GM12878 (cell line): Measurements from ENCODE around the gene SLC19A3. TPM values are rescaled to one million over a fixed set of nuclear protein-coding genes. Genes with fewer than 3 reads are reported as not detected.

Experiments used
- ATAC-seq: fragments of 200-7000 bp; cut with Tn5 transposase; 3 replicates; pipeline ENCODE4 v1.9.1; 2020; ENCODE audit warnings: mild to moderate bottlenecking, moderate library complexity
- BruUV-seq: library from RNA; stranded (reverse); fragments of 400-500 nt; replicated peaks from 2 replicates; lab custom pipeline; 2021; lab: Mats Ljungman, UMichigan
- CTCF ChIA-PET: fragments of 300-600 bp; sonication (Branson Sonifier 250); formaldehyde crosslinking; extraction: SDS; loops from one replicate; lab custom pipeline; 2021; ENCODE audit warnings: inconsistent platforms; lab: Yijun Ruan, JAX
- POLR2A ChIA-PET: fragments of 350-600 bp; formaldehyde crosslinking; extraction: SDS; loops from one replicate; lab custom pipeline; 2021; ENCODE audit warnings: inconsistent platforms; lab: Charles Lee
- RAD21 ChIA-PET: fragments of 300-600 bp; sonication (Branson Sonifier 250); formaldehyde crosslinking; loops from one replicate; lab custom pipeline; 2023; ENCODE audit warnings: antibody characterized with exemption; ENCODE audit not compliant: unreplicated experiment; lab: Charles Lee
- SMC1A ChIA-PET: fragments of 300-600 bp; sonication (Branson Sonifier 250); formaldehyde crosslinking; loops from one replicate; lab custom pipeline; 2023; ENCODE audit not compliant: unreplicated experiment, uncharacterized antibody; lab: Charles Lee
- DNase-seq: peaks from one replicate; pipeline ENCODE4 v3.0.0-alpha.2; 2011; ENCODE audit warnings: low read depth, low spot score
- FAIRE-seq: peaks from 3 replicates; lab custom pipeline; 2011; peaks lifted over from hg19 to GRCh38; lab: Jason Lieb, UNC
- H2AFZ ChIP-seq: 2 replicates; pipeline ENCODE4 v1.6.0; 2011; ENCODE audit warnings: low read depth, low read length, control low read depth; ENCODE audit not compliant: control insufficient read depth
- H3K27ac ChIP-seq: 2 replicates; pipeline ENCODE4 v1.5.1; 2011; ENCODE audit warnings: control low read depth; ENCODE audit not compliant: control insufficient read depth, insufficient read depth
- H3K27me3 ChIP-seq, 2 experiments: replicated peaks in 1 of 2; 2 replicates each; pipeline versions ENCODE4 v1.6.0 to v1.6.1; 2011; ENCODE audit warnings: low read length in 1 of 2; ENCODE audit not compliant: control insufficient read depth in 2 of 2, insufficient read depth in 2 of 2
- H3K36me3 ChIP-seq, 2 experiments: 2 replicates each; pipeline ENCODE4 v1.5.1; 2011; ENCODE audit warnings: low read length in 1 of 2; ENCODE audit not compliant: control insufficient read depth in 2 of 2, insufficient read depth in 2 of 2
- H3K4me1 ChIP-seq: 2 replicates; pipeline ENCODE4 v1.6.1; 2011; ENCODE audit warnings: mild to moderate bottlenecking, low read length, moderate library complexity, mixed read lengths; ENCODE audit not compliant: control insufficient read depth, insufficient read depth
- H3K4me2 ChIP-seq: 2 replicates; pipeline ENCODE4 v1.6.0; 2011; ENCODE audit warnings: control low read depth; ENCODE audit not compliant: control insufficient read depth, insufficient read depth
- H3K4me3 ChIP-seq: fragments of 200-600 bp; sonication (generic); 2 replicates; pipeline ENCODE4 v1.5.1; 2016
- H3K79me2 ChIP-seq: 2 replicates; pipeline ENCODE4 v1.6.0; 2011; ENCODE audit warnings: low read length; ENCODE audit not compliant: control insufficient read depth, insufficient read depth
- H3K9ac ChIP-seq: 2 replicates; pipeline ENCODE4 v1.8.0; 2011; ENCODE audit warnings: low read length, control low read depth, mixed read lengths; ENCODE audit not compliant: control insufficient read depth, insufficient read depth
- H3K9me3 ChIP-seq: replicated peaks from 3 replicates; pipeline ENCODE4 v1.5.1; 2011; ENCODE audit warnings: mild to moderate bottlenecking, low read length; ENCODE audit not compliant: control insufficient read depth, insufficient read depth
- H4K20me1 ChIP-seq: 2 replicates; pipeline ENCODE4 v1.6.0; 2011; ENCODE audit not compliant: control insufficient read depth, insufficient read depth
- BACH1 ChIP-seq: fragments of 450-650 bp; IDR thresholded peaks from 2 replicates; pipeline ENCODE4 v1.6.1; 2017; ENCODE audit warnings: mild to moderate bottlenecking, borderline replicate concordance
- MEF2A ChIP-seq: IDR thresholded peaks from 2 replicates; pipeline ENCODE4 v1.6.1; 2011; ENCODE audit warnings: low read depth, mild to moderate bottlenecking, low read length, moderate library complexity; ENCODE audit not compliant: insufficient read depth
- PAX5 ChIP-seq: IDR thresholded peaks from 2 replicates; pipeline ENCODE4 v1.6.1; 2011; ENCODE audit warnings: low read depth, low read length, borderline replicate concordance
- POLR2AphosphoS5 ChIP-seq: IDR thresholded peaks from 2 replicates; pipeline ENCODE4 v1.6.1; 2011; ENCODE audit warnings: mild to moderate bottlenecking, low read length, inconsistent platforms
- RB1 ChIP-seq: fragments of 450-650 bp; formaldehyde crosslinking; IDR thresholded peaks from 2 replicates; pipeline ENCODE4 v1.6.1; 2017; ENCODE audit warnings: mild to moderate bottlenecking, borderline replicate concordance
- SIX5 ChIP-seq: IDR thresholded peaks from 2 replicates; pipeline ENCODE4 v1.6.1; 2011; ENCODE audit warnings: mild to moderate bottlenecking, low read depth, low read length, moderate library complexity; ENCODE audit not compliant: severe bottlenecking
- SMC3 ChIP-seq: IDR thresholded peaks from 2 replicates; pipeline ENCODE4 v1.6.1; 2011; ENCODE audit warnings: low read length, improper control_type of control experiment, borderline replicate concordance
- TCF7 ChIP-seq: IDR thresholded peaks from 2 replicates; pipeline ENCODE4 v1.6.1; 2014; ENCODE audit warnings: antibody characterized with exemption, borderline replicate concordance
- WGBS: methylation state at CpG from one replicate; pipeline ENCODE4 v1.1.6; 2016; ENCODE audit warnings: low lambda C conversion rate; ENCODE audit not compliant: insufficient replicate concordance, insufficient coverage; ENCODE audit errors: missing lambda C conversion rate; 5-methylcytosine and 5-hydroxymethylcytosine counted together
- in situ Hi-C: fragments of 300-500 bp; cut with MboI; formaldehyde crosslinking; loops from 9 replicates; pipeline ENCODE4 v1.14.3; 2018; ENCODE audit warnings: mixed read lengths
- intact Hi-C: fragments of 100-400 bp; cut with micrococcal nuclease; formaldehyde crosslinking; loops from one replicate; pipeline ENCODE4 v1.14.2; 2022; ENCODE audit not compliant: unreplicated experiment
- polyA plus RNA-seq, 11 experiments: library from polyadenylated mRNA; depleted of rRNA in 4 of 11; unstranded in 6 of 11; stranded (reverse) in 5 of 11; fragments of >200 nt; fragmentation: Nextera tagmentation in 4 of 11; fragmentation: Illumina TruSeq in 1 of 11; extraction: Ambion mirVana in 4 of 11; extraction: Trizol in 1 of 11; gene quantifications; 1 replicate in 1 of 11; 2 replicates in 10 of 11; pipeline versions ENCODE4 v1.2.1 to v1.2.3, GENCODE V29; 2011 to 2016; ENCODE audit warnings: inconsistent platforms in 2 of 11, missing spikeins in 2 of 11, low read depth in 1 of 11
- total RNA-seq, 4 experiments: library from RNA; depleted of rRNA in 3 of 4; stranded (reverse); fragments of >200 nt in 3 of 4; fragmentation: Illumina TruSeq in 1 of 4; extraction: Trizol in 1 of 4; gene quantifications; 2 replicates each; pipeline versions ENCODE4 v1.2.1 to v1.2.3, GENCODE V29; 2013 to 2021
- TF ChIP-seq, protein P1 (sequence below): fragments of 450-650 bp; IDR thresholded peaks from 2 replicates; pipeline ENCODE4 v1.6.1; 2017; ENCODE audit warnings: antibody characterized with exemption, mild to moderate bottlenecking, moderate library complexity

Gene SLC19A3
- total and polyA plus RNA-seq, 10 of the 15 experiments (the other 5 are each of a cell fraction or from before 2014, with no cell fraction given) = not detected

DNA sequence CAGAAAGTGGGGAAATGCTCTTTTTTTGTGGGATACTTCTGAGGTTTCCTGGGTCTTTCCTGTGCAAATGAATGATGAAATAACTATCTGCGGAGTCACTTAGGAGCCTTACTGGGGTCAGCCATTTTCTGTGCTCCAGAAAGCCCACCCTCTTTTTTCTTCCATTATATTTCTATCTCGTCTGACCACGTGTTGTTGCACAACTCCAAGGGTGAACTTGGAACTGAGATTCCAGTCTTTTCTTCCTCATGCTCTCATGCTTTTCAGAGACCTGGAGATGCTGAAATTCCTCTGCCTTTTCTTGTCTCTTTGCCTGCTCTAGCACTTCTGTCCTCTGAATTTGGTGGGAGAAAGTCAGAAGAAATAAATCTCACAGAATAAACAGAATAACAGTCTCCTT is 56.0 kb downstream of the SLC19A3 start:
- BruUV-seq = no TSS peak
- FAIRE-seq (no peak), DNase-seq (no peak), ATAC-seq (no peak)
- no peak for TF ChIP-seq SMC3
- no peak for TF ChIP-seq POLR2AphosphoS5
- TF ChIP-seq BACH1 = no peak
- TF ChIP-seq SIX5 = no peak
- TF ChIP-seq MEF2A = no peak
- TF ChIP-seq RB1 = no peak
- TF ChIP-seq, protein P1, sequence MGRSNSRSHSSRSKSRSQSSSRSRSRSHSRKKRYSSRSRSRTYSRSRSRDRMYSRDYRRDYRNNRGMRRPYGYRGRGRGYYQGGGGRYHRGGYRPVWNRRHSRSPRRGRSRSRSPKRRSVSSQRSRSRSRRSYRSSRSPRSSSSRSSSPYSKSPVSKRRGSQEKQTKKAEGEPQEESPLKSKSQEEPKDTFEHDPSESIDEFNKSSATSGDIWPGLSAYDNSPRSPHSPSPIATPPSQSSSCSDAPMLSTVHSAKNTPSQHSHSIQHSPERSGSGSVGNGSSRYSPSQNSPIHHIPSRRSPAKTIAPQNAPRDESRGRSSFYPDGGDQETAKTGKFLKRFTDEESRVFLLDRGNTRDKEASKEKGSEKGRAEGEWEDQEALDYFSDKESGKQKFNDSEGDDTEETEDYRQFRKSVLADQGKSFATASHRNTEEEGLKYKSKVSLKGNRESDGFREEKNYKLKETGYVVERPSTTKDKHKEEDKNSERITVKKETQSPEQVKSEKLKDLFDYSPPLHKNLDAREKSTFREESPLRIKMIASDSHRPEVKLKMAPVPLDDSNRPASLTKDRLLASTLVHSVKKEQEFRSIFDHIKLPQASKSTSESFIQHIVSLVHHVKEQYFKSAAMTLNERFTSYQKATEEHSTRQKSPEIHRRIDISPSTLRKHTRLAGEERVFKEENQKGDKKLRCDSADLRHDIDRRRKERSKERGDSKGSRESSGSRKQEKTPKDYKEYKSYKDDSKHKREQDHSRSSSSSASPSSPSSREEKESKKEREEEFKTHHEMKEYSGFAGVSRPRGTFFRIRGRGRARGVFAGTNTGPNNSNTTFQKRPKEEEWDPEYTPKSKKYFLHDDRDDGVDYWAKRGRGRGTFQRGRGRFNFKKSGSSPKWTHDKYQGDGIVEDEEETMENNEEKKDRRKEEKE = no peak
- TF ChIP-seq TCF7 = no peak
- no peak for TF ChIP-seq PAX5
- H3K4me2 ChIP-seq = no peak overlapping the region
- H2AFZ ChIP-seq = no peak overlapping the region
- H3K4me1 ChIP-seq = no peaks in the 10 kb centered on the region
- no peaks in the 10 kb centered on the region for H3K36me3 ChIP-seq
- no peak overlapping the region for H3K27ac ChIP-seq
- intact Hi-C loops = no loop called here
- ChIA-PET CTCF (interaction anchor here (1.3 to 2.0 kb wide), 2 partner anchors 104 to 224 kb away, joined by 5 to 10 read pairs; no protein-coding TSS in a partner anchor), POLR2A (no interaction called here), SMC1A (interaction anchor here (1.5 to 1.7 kb wide), 2 partner anchors 104 to 199 kb away, joined by 7 to 10 read pairs; no protein-coding TSS in a partner anchor), RAD21 (interaction anchor here (1.3 kb wide), 1 partner anchor 104 kb away, joined by 6 read pairs; no protein-coding TSS in a partner anchor)
- no peak overlapping the region for H3K9ac ChIP-seq
- 34% methylated on average over 3 of the region's 3 CpGs for WGBS
- no peaks in the 10 kb centered on the region for H3K79me2 ChIP-seq
- H3K27me3 ChIP-seq = no peaks in the 10 kb centered on the region
- no peaks in the 10 kb centered on the region for H4K20me1 ChIP-seq
- in situ Hi-C loops = loop anchor here (5.0 kb wide), 2 partner anchors 105 to 220 kb away; no protein-coding TSS in a partner anchor
- no peak overlapping the region for H3K4me3 ChIP-seq
- H3K9me3 ChIP-seq = no peaks in the 10 kb centered on the region
